ENCODE measurements around the gene PDIK1L. TPM values are rescaled to one million over a fixed set of nuclear protein-coding genes. Genes with fewer than 3 reads are reported as not detected.

PDIK1L gene
- total and polyA plus RNA-seq, 9 of the 15 experiments (the other 6 are each of a cell fraction or from before 2014, with no cell fraction given): 12.8 to 30.2 (median 21.5) TPM

- TF ChIP-seq MYNN (IDR thresholded peaks at IDR 0.05) (peak; percentile 76; the same call in 1 of the 2 replicates), MYNN (CRISPR knock-in tag; IDR thresholded peaks at IDR 0.05) (no peak), CBX1 (IDR thresholded peaks at IDR 0.05; ENCODE audit: low read depth) (peak; percentile 84; the same call in 1 of the 2 replicates), MTA3 (IDR thresholded peaks at IDR 0.05; ENCODE audit: borderline replicate concordance) (peak; percentile 98), SRSF1 (IDR thresholded peaks at IDR 0.05; ENCODE audit: low read depth, low read length) (0 out of 2 replicates have a peak, but pooled peaks have one; percentile 49), ZBTB11 (CRISPR knock-in tag; IDR thresholded peaks at IDR 0.05) (peak in 2 of 3 experiments; percentile 72 to 95; a peak in 4 of 6 replicates), NCOA2 (IDR thresholded peaks at IDR 0.05; ENCODE audit: partially characterized antibody in 2 of 2) (no peak), HEY1 (CRISPR knock-in tag; IDR thresholded peaks at IDR 0.05; ENCODE audit: borderline replicate concordance) (no peak), HNRNPK (IDR thresholded peaks at IDR 0.05; ENCODE audit: low read depth, low read length, poor library complexity, severe bottlenecking) (no peak), MAZ (CRISPR knock-in tag; conservative IDR thresholded peaks at IDR 0.05 in 1 of 2, IDR thresholded peaks at IDR 0.05 in 1 of 2) (peak; percentile 97 to 98), ILF3 (IDR thresholded peaks at IDR 0.05; ENCODE audit: borderline replicate concordance) (no peak), HDAC1 (IDR thresholded peaks at IDR 0.05) (peak; percentile 72 to 100; a peak in 3 of 4 replicates), RBFOX2 (IDR thresholded peaks at IDR 0.05; ENCODE audit: low read depth, low read length) (peak; percentile 96), LARP7 (IDR thresholded peaks at IDR 0.05) (no peak; the same call in 1 of the 2 replicates), POLR2B (IDR thresholded peaks at IDR 0.05; ENCODE audit: low read depth, partially characterized antibody) (peak; percentile 67), DNMT1 (IDR thresholded peaks at IDR 0.05) (no peak), ARID3A (IDR thresholded peaks at IDR 0.05; ENCODE audit: borderline replicate concordance, low read depth, low read length) (no peak), ZNF780A (CRISPR knock-in tag; IDR thresholded peaks at IDR 0.05) (no peak), HMGN3 (IDR thresholded peaks at IDR 0.05; ENCODE audit: borderline replicate concordance, extremely low read depth, insufficient read length, low read depth, low read length) (peak; percentile 90), EGR1 (conservative IDR thresholded peaks at IDR 0.05) (0 out of 2 replicates have a peak, but pooled peaks have one; percentile 1), RAD51 (IDR thresholded peaks at IDR 0.05; ENCODE audit: borderline replicate concordance, low read depth) (no peak; the same call in 1 of the 2 replicates), KAT7 (CRISPR knock-in tag; IDR thresholded peaks at IDR 0.05; ENCODE audit: borderline replicate concordance) (peak; percentile 98; the same call in 1 of the 2 replicates)
Observed at GRCh38 chr1:26169669-26170471, 58.2 kb downstream of the PDIK1L start, which contains the start of gene ZNF593 (continued).
